CD1c-positive myeloid dendritic cell (primary cell): ENCODE data around the gene GNB2.

Source experiments
- DNase-seq: peaks from one replicate; pipeline ENCODE4 v3.0.0-alpha.2; 2016; ENCODE audit errors: extremely low spot score

The GNB2 gene

DNA sequence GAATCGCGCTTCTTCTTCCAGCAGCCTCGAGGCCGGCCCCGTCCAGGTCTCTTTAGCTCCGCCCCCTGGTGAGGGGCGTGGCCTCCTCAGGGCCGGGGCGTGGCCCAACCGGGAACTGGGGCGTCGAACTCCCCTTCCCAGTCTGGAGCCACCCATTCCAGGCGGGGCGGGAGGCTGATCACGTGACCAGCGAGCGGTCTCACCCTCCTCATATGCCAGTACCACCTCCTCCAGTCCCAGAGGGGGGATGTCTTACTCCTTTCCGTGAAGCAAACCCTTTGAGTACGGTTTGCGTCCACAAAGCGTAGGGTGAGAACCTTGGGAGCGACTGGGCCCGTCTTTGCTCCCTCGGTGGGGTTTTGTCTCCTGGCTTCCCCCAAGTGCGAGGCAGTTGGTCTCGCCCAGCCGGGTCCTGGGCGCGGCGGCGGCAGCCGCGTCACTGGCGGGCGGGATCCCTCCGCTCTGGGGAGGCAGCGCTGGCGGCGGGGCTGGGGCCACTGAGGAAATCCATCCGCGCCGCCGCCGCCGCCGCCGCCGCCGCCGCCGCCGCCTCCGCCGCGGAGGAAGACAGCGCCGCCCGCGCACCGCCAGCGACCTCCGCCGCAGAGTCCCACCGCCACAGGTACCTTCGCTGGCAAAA, at the start of gene GNB2:
Gene GNB2 (plus strand): TSS at position 439 of the 640 bp plus-strand sequence. CDS start 2,526 bp downstream, outside the sequence.
- peak; percentile 99 for DNase-seq

GRCh38 chr7:100623951-100624824, 49.4 kb upstream of the GNB2 start:
- no peak for DNase-seq

DNA sequence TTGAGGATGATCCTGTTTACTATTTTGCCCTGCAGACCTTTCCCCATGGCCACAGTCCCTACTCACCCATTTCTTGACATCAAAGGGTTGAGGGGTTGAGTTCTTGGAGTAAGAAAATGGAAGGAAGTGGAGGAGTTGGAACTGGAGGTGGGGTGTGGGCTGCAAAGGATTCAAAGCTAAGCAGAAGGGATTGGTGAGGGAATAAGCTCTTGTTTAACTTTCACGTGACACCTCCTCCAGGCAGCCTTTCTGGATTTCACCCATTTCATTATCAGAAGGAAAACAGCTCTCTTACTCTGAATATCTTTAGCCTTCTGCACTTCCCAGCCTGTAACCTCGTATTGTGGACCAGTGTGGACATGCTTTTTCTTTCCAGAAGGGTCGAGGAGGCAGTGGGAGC, 47.5 kb upstream of the GNB2 start:
- no peak for DNase-seq

DNA sequence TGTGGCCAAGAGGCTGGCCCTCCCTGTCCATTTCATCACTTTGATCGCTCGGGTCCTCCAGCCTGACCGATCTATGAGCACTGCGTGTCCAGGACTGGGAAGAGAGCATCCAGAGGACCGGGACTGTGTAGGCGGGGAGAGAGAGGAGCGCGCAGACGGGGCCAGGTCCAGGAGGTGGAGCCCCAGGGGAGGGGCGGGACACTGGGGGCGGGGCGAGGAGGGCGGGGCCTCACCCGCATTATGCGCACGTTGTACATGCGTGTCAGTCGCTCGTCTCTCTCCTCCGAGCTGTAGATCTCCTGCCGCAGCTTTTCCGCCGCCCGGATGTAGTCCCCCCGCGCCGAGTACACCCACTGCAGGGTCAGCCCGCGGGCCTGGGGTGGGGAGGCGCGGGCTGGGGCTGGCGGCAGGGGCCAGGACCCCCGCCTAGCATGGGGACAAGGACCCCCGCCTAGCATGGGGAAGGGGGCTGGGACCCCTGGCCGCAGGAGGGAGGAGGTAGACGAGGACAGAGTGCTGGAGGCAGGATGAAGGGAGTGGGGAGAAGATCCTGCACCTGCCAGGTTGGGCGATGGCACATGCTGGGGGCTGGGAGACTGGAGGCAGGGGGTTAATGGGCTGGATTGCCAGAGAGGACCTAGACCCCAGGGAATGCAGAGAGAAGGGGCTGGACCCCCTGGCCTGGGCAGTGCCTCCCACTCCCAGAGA, 46.9 kb upstream of the GNB2 start:
- peak; percentile 84 for DNase-seq

DNA sequence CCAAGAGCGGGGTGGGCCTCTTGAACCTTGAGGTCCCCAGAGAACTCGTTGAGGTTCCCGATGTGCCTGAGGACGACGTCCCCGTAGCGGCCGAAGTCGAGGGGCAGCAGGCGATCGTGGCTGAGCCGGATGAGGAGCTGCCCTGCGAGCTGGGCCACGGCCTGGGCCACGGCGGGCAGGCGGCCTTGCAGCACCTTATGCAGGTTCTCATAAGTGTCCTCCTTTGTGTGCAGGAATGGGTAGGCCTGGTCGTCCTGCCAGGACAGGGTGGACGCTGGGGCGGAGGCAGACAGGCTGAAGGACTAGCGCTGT, 46.3 kb upstream of the GNB2 start:
- DNase-seq: no peak

- peak; percentile 52 for DNase-seq
Observed at GRCh38 chr7:100629117-100629716, 44.3 kb upstream of the GNB2 start.

DNA sequence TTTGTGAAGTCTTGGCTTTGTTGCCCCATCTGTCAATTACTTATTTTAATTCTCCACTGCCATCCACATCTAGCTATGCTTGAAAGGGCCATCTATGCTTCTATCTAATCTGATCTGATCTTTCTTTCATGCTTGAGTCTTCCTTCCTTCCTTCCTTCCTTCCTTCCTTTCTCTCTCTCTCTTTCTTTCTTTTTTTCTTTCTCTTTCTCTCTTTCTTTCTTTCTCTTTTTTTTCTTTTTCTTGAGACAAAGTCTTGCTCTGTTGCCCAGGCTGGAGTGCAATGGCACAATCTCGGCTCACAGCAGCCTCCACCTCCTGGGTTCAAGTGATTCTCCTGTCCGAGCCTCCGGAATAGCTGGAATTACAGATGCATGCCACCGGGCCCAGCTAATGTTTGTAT, 43.5 kb upstream of the GNB2 start:
- DNase-seq: no peak

DNA sequence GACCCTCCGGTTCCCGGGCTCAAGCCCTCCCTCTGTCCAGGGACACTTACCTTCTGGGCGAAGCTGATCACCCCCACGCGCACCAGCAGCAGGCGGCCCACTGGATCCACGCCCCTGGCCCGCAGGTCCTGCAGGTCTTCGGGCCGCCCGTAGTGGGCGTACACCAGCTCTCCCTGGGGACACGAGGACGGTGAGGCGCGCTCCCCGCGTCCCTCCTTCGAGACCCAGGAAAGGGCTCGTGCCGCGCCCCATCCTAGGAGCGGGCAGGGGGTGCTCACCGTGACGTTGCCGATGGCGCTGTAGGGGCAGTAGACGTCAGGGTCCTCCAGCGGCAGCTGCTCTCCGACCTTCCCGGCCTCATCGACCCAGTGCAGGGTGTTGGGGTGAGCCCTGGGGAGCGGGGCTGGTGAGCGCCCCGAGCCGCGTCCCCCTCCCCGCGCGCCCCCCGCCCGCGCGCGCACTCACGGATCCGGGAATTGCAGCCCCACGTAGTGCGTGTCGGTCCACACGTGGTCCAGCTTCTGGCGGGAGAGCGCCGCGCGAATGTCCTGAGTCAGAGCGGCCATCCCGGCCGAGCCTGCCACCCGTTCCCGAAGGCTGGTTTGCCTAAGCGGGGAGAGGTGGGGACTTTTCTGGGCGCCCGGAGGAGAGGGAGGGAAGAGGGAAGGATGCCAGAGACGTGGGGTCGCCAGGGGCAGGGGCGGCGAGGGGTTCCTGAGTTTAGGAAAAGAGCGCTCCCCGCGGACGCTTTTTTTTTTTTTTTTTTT, 40.4 kb upstream of the GNB2 start:
- peak; percentile 50 for DNase-seq

GRCh38 chr7:100639995-100640516, 33.5 kb upstream of the GNB2 start:
- no peak for DNase-seq

GRCh38 chr7:100640517-100641440, 32.8 kb upstream of the GNB2 start:
- no peak for DNase-seq

DNA sequence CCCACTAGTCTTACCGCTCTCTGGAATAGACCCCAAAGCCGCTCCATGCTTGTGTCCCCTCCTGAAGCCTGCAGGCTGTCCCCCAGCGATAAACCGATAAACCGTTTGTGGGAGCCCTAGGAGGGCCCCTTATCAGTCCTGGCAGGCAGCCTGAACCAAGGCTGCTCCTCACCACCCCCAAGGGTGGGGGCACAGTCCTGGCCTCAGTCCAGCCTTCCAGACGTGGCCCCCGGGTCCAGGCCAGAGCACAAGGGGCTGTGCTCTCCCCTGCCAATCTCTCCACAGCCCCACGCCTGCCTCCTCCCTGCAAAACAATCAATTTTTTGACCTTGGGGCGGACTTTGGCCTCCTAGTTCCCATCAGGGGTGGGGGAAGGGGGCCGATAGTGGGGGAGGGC, 32.1 kb upstream of the GNB2 start, which contains the start of gene TFR2:
Gene TFR2 (minus strand): TSS at position 90 of the 397 bp plus-strand sequence. CDS start 43 bp downstream, at position 47.
- DNase-seq: no peak

GRCh38 chr7:100641860-100642533, 31.5 kb upstream of the GNB2 start:
- no peak for DNase-seq

DNA sequence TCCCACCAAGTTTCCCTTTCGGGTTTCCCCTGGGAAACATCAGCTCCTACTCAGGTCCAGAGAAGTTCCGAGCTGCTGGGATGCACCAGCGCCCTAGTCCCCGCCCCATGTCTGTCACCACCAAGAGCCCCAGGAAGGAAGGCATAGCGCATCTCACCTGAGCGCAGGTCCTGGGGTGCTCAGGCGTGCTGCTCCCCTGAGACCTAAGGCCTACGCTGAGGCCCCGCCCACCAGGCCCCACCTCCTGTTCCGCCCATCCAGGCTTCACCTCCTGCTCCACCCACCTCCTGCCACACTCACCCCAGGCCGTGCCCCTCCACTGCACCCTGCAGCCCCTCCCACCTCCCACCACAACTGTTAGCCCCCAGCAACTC, 31.0 kb upstream of the GNB2 start:
- DNase-seq: no peak

DNA sequence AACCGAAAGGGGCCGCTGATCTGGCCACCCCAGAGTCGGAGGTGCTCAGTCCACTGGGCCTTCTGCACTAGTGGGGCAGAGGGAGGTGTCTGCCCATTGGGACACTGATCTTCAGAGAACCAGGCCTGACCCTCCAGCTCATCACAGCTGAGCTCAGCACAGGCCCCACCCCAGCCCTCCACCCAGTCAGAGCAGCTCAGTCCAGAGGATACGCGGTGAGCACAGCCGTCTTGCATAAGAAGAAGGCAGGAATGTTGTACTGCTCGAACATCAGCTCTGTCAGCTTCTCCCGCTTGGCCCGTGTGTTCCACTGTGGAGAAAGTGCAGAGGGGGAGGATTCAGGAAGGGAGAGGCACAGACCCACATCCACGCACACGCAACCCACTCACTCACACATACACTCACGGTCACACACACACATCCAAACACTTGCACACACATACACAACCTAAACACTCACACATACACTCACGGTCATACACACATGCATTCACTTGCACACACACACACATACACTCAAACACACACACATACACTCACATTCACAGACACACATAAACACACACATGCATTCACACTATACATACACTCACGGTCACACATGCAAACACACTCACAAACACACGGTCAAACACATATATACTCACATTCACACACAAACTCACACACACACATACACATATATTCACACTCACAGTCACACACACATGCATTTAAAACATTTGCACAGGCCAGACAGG, 23.5 kb upstream of the GNB2 start:
- no peak for DNase-seq

DNA sequence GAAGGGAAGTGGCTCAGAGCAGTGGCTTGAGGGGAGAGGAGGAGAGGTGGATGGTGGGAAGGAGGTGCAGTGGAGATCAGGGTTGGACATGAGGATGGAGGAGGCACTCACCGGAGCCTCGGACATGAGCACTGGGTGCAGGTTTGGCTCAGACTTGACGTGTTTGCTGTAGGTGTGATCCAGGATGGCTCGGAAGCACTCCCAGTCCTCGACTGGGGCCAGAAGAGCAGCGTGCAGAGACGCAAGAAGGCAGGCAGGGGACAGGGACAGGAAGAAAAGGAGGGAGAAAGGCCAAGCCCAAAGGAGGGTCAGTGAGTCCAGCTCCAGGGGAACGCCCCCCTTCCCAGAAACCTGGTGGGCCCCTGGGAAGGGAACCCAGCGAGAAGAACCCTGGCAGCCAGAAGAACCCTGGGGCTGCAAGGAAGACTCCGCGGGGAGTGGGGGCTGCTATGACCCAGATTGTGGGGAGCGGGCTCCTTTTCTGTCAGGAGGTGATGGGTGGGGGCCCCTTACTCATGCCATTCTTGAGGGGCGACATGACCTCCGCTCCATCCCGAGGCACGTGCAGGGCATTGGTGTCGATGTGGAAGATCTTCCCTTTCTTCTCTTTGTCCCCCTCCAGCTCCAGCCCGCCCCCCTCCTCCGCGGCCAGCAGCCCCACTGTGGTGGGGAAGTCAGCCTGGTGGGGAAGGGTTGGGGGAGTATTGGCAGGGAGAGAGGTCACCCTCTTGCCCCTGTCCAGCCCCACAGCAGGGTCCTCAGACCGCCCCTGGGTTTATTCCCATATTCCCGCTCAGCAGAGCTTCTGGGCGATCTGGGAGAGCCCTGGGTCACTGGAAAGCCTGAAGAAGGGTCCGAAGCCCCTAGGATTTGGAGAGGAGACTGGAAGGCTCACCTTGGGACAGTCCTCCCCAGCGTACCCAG, 18.4 kb upstream of the GNB2 start:
- no peak for DNase-seq

DNA sequence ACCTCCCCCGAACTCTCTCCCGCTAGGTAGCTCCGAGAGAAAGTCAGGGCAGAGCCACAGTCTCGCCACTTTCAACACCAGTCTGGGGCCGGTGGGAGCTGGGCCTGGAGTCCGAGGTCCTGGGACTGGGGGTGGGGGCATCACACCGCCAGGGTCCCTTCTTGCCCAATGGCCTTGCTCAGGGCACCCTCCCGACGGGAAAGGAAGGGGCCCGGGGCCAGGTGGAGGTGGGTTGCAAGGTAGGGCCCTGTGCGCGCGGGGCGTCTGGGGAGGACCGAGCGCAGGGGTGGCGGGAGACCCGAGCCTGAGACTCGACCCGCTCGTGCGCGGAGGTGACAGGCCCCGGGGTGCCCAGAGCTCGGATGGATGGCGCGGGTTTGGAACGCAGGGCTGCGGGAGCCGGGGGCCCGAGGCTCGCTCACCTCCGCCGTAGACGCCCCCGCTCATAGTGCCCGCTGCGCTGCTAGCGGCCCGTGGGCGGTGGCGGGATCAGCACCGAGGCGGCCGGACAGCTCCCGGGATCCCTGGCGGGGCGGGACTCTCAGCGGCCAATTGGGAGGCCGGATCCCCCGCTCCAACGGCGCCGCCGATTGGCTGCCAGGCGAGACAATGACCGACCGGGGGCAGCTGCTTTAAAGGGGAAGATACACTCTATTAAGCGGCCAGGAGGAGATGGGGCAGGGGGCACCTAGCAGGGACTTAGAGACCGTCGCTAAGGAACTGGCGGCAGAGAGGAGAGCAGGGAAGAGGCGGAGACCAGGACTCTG, 17.4 kb upstream of the GNB2 start, which contains the start of gene ACTL6B:
Gene ACTL6B (minus strand): TSS at position 541 of the 767 bp plus-strand sequence. CDS start 94 bp downstream, at position 447.
- DNase-seq: peak; percentile 76
